ENCODE results near the gene AMY1C.
"Not testable (repeated sequence)": the region's sequence is repeated elsewhere in the genome, so short reads cannot be mapped to it uniquely, and the experiment has no call there.

DNA sequence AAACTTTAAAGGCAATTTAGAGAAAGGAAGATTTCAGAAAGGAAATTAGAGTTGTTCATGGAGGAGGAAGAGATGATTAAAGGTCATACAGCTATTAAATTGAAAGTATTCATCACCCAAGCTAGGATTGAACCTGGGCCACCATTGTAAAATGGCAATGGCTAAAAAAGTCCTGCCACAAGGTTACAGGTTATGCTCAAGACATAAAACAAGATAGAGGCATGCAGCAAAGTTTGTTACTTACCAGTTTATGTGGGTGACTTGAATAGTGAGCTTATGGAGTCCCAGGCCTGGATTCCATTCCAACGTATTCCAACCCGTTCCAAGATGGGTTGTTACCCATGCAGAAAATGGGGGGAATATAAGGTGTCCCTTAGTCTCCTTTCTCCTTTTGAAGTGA lies 28.2 kb upstream of the AMY1C start:
- TF ChIP-seq POLR2AphosphoS5, POLR2A (IDR thresholded peaks at IDR 0.05): not testable (repeated sequence)
